NB4 (cell line): Measurements from ENCODE around the gene FCRLA.
"Not testable (repeated sequence)": the region's sequence is repeated elsewhere in the genome, so short reads cannot be mapped to it uniquely, and the experiment has no call there.

Experiments
- CTCF ChIP-seq: IDR thresholded peaks from one replicate; pipeline ENCODE4 v1.5.1; 2012; ENCODE audit warnings: low read depth, low read length
- MAX ChIP-seq: IDR thresholded peaks from 2 replicates; pipeline ENCODE4 v1.6.1; 2011; ENCODE audit warnings: low read depth, low read length
- POLR2A ChIP-seq: IDR thresholded peaks from 2 replicates; pipeline ENCODE4 v1.6.1; 2011; ENCODE audit warnings: mild to moderate bottlenecking; ENCODE audit not compliant: insufficient read length; ENCODE audit errors: extremely low read depth

DNA sequence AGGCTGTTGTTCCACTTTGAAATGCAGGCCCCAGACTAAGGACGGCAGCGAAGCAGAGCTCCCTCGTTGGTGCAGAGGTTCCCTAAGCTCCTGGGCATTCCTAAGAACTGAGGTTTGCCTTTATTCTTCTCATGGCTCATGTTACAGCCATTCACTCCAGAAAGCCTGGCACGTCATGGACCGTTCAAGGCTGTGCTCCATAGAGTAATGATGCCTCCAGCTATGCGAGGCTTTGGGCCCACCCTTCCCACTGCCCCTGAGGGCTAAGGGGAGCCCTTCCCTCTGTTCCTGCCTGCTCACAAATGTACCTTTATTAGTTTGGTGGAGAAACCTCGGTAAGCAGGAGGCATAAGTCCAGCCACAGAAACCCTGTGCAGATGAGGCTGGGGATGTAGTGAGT is 33.6 kb upstream of the FCRLA start:
- not testable (repeated sequence) for TF ChIP-seq POLR2A, CTCF, MAX
